ENCODE data around the gene PLSCR1.

DNA sequence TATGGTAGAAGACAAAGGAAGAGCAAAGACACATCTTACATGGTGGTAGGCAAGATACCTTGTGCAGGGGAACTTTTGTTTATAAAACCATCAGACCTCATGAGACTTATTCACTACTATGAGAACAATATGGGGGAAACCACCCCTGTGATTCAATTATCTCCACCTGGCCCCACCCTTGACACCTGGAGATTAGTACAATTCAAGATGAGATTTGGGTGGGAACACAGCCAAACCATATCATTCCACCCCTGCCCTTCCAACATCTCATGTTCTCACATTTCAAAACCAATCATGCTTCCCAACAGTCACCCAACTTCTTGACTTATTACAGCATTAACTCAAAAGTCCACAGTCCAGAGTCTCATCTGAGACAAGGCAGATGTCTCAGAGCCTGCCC is 21.7 kb upstream of the PLSCR1 start:
- no peak for TF ChIP-seq EZH2 (IDR thresholded peaks at IDR 0.05; ENCODE audit: borderline replicate concordance, insufficient read depth, low read depth, low read length, poor library complexity, severe bottlenecking)
- TF ChIP-seq CTCF (IDR thresholded peaks at IDR 0.05) = no peak
